Caco-2 (cell line): ENCODE measurements around the gene CNPY4. TPM values are rescaled to one million over a fixed set of nuclear protein-coding genes. Genes with fewer than 3 reads are reported as not detected.
A peak's percentile ranks its signal among the peaks of the same experiment; 100 is the strongest.

ENCODE experiments used
- BruUV-seq: library from RNA; stranded (reverse); fragments of 400-500 nt; replicated peaks from 2 replicates; lab custom pipeline; 2021; lab: Mats Ljungman, UMichigan
- CTCF ChIA-PET: fragments of 300-600 bp; sonication (Branson Sonifier 250); formaldehyde crosslinking; loops from one replicate; lab custom pipeline; 2022; ENCODE audit warnings: antibody characterized with exemption; lab: Charles Lee
- POLR2A ChIA-PET: fragments of 300-600 bp; sonication (Branson Sonifier 250); formaldehyde crosslinking; loops from one replicate; lab custom pipeline; 2022; ENCODE audit warnings: antibody characterized with exemption; lab: Charles Lee
- DNase-seq, 2 experiments: peaks; one replicate each; pipeline versions ENCODE4 v3.0.0 to v3.0.0-alpha.2; 2020 to 2022
- H3K27me3 ChIP-seq: replicated peaks from 2 replicates; pipeline ENCODE4 v1.6.0; 2011; ENCODE audit warnings: low read length; ENCODE audit not compliant: control insufficient read depth, insufficient read depth
- H3K36me3 ChIP-seq: 2 replicates; pipeline ENCODE4 v1.5.1; 2011; ENCODE audit warnings: low read length; ENCODE audit not compliant: control insufficient read depth, insufficient read depth
- H3K4me1 ChIP-seq: fragments of 250-450 bp; sonication (Bioruptor Pico); 2 replicates; pipeline ENCODE4 v1.5.1; 2020; ENCODE audit warnings: mild to moderate bottlenecking
- H3K4me3 ChIP-seq: 2 replicates; pipeline ENCODE4 v1.5.1; 2011; ENCODE audit warnings: low read depth, mild to moderate bottlenecking, control low read depth, low read length
- H3K9me3 ChIP-seq: fragments of 250-450 bp; sonication (Bioruptor Pico); 2 replicates; pipeline ENCODE4 v1.5.1; 2020; ENCODE audit warnings: mild to moderate bottlenecking, moderate library complexity
- H3K27ac Mint-ChIP-seq: one replicate; pipeline ENCODE4 v1.8.0; 2022; ENCODE audit warnings: mixed read lengths; ENCODE audit not compliant: unreplicated experiment
- H3K27me3 Mint-ChIP-seq: one replicate; pipeline ENCODE4 v1.8.0; 2022; ENCODE audit warnings: mixed read lengths; ENCODE audit not compliant: insufficient read depth, unreplicated experiment
- H3K36me3 Mint-ChIP-seq: one replicate; pipeline ENCODE4 v1.8.0; 2022; ENCODE audit warnings: mild to moderate bottlenecking, mixed read lengths; ENCODE audit not compliant: insufficient read depth, unreplicated experiment
- H3K4me1 Mint-ChIP-seq: one replicate; pipeline ENCODE4 v1.8.0; 2022; ENCODE audit warnings: low read depth, mixed read lengths; ENCODE audit not compliant: unreplicated experiment
- H3K4me3 Mint-ChIP-seq: one replicate; pipeline ENCODE4 v1.8.0; 2022; ENCODE audit warnings: mild to moderate bottlenecking, moderate library complexity, mixed read lengths; ENCODE audit not compliant: unreplicated experiment
- H3K9me3 Mint-ChIP-seq: one replicate; pipeline ENCODE4 v1.8.0; 2022; ENCODE audit warnings: mixed read lengths; ENCODE audit not compliant: unreplicated experiment
- CTCF ChIP-seq, 2 experiments: fragments of 200-600 bp in 1 of 2; IDR thresholded peaks; 1 replicate in 1 of 2; 2 replicates in 1 of 2; pipeline versions ENCODE4 v1.5.1 to v1.8.0; 2011 to 2022; ENCODE audit warnings: antibody characterized with exemption in 1 of 2, control low read depth in 1 of 2, inconsistent platforms in 1 of 2, low read depth in 1 of 2, low read length in 1 of 2, mild to moderate bottlenecking in 1 of 2, moderate library complexity in 1 of 2; ENCODE audit not compliant: insufficient read depth in 1 of 2, severe bottlenecking in 1 of 2, unreplicated experiment in 1 of 2
- intact Hi-C: fragments of 100-400 bp; cut with micrococcal nuclease; formaldehyde crosslinking; loops from one replicate; pipeline ENCODE4 v1.10.0; 2022; ENCODE audit not compliant: unreplicated experiment
- total RNA-seq: library from RNA; stranded (reverse); gene quantifications from 2 replicates; pipeline ENCODE4 v1.2.3, GENCODE V29; 2022

The CNPY4 gene
- total RNA-seq, 1 experiment from 2014 or later = 10.1 TPM

DNA sequence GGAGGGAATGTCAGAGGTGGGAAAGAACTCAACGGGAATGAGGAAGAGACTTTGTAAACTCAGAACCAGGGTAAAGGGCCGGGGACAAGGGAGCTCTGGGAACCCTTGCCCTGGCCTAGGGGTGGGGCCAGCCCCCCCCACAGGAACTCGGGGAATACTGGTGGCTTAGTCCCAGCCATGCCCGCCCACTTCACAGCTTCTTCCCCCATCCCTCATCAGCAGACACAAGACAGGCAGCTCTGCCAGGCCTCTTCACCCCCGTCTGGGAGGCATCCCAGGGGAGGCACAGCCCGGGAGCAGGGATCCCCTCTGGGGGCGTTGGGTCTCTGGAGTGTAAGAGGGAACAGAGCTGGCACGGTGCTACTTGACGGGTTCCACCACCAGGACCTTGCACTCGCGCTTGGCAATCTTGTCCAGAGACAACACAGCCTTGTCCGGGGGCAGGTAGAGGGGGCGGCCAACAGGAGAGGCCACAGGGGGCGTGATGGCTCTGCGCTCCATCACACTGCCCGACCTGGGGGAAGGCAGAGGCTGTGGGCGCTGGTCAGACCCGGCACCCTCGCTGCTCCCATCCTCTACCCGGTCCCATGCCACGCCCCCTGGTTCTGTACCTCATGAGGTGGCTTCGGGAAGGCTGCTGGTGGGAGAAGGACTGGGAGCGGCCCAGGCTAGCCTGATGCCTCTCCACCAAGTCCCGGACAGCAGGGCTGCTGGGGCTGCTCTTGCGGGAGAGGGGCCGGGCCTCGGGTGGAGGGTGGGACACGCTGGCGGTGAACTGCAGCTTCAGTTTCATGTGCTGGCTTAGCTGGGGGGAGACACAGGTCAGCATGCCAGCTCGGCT lies 35.4 kb downstream of the CNPY4 start:
- Mint-ChIP-seq H3K27ac (no peak overlapping the region), H3K9me3 (no peaks in the 10 kb centered on the region), H3K4me1 (peaks cover 24% of the 10 kb centered on the region), H3K36me3 (peaks cover 85% of the 10 kb centered on the region), H3K27me3 (no peaks in the 10 kb centered on the region), H3K4me3 (no peak overlapping the region)
- DNase-seq = no peak
- CTCF ChIA-PET = interaction anchor here (0.6 kb wide), 1 partner anchor 1024 kb away, joined by 3 read pairs; no protein-coding TSS in a partner anchor
- no peak for TF ChIP-seq CTCF (IDR thresholded peaks at IDR 0.05; ENCODE audit: insufficient read depth in 1 of 2, low read depth in 1 of 2, low read length in 1 of 2, severe bottlenecking in 1 of 2, unreplicated experiment in 1 of 2)
- Histone ChIP-seq H3K9me3 (no peaks in the 10 kb centered on the region), H3K4me1 (peaks cover 18% of the 10 kb centered on the region), H3K27me3 (no peaks in the 10 kb centered on the region), H3K36me3 (no peaks in the 10 kb centered on the region; the same call in 1 of the 2 replicates), H3K4me3 (no peak overlapping the region)
- POLR2A ChIA-PET = interaction anchor here (0.8 kb wide), 1 partner anchor 12 kb away, joined by 3 read pairs; no protein-coding TSS in a partner anchor
- intact Hi-C loops = no loop called here
- BruUV-seq = no TSS peak

GRCh38 chr7:100155553-100156317 lies 36.3 kb downstream of the CNPY4 start:
- no TSS peak for BruUV-seq
- POLR2A ChIA-PET = interaction anchor here (0.8 kb wide), 1 partner anchor 11 kb away, joined by 3 read pairs; no protein-coding TSS in a partner anchor

More at GRCh38 chr7:100155553-100156317, 36.3 kb downstream of the CNPY4 start:
- H3K36me3 ChIP-seq = no peaks in the 10 kb centered on the region; the same call in 1 of the 2 replicates
- Mint-ChIP-seq H3K27me3 (no peaks in the 10 kb centered on the region), H3K4me3 (peak overlapping the region; percentile 79), H3K9me3 (no peaks in the 10 kb centered on the region), H3K36me3 (peaks cover 85% of the 10 kb centered on the region), H3K27ac (no peak overlapping the region), H3K4me1 (peaks cover 16% of the 10 kb centered on the region)
- no peaks in the 10 kb centered on the region for H3K27me3 ChIP-seq
- intact Hi-C loops = no loop called here
- no peak overlapping the region for H3K4me3 ChIP-seq
- TF ChIP-seq CTCF (IDR thresholded peaks at IDR 0.05; ENCODE audit: insufficient read depth in 1 of 2, low read depth in 1 of 2, low read length in 1 of 2, severe bottlenecking in 1 of 2, unreplicated experiment in 1 of 2) = no peak
- DNase-seq = no peak
- no peaks in the 10 kb centered on the region for H3K9me3 ChIP-seq
- CTCF ChIA-PET = no interaction called here
- peaks cover 18% of the 10 kb centered on the region for H3K4me1 ChIP-seq
